Uterus (tissue), 4 donors: ENCODE measurements around the gene SELENOK. TPM values are rescaled to one million over a fixed set of nuclear protein-coding genes. Genes with fewer than 3 reads are reported as not detected.
"Not testable (repeated sequence)": the region's sequence is repeated elsewhere in the genome, so short reads cannot be mapped to it uniquely, and the experiment has no call there.

Experiments
- DNase-seq, 2 donors: peaks; one replicate each; pipeline ENCODE4 v3.0.0-alpha.2; 2019 to 2020
- H3K27ac ChIP-seq, 2 donors: fragments of 200-600 bp; sonication (generic); 1 replicate in 1 of 2; 2 replicates in 1 of 2; pipeline ENCODE4 v1.5.1; 2016 to 2018
- H3K27me3 ChIP-seq, 2 donors: fragments of 200-600 bp; sonication (generic); one replicate each; pipeline ENCODE4 v1.5.1; 2018 to 2019; ENCODE audit warnings: control low read depth in 1 of 2
- H3K36me3 ChIP-seq, 2 donors: fragments of 200-600 bp; sonication (generic); one replicate each; pipeline ENCODE4 v1.5.1; 2019; ENCODE audit warnings: control low read depth in 1 of 2
- H3K4me1 ChIP-seq, 2 donors: fragments of 200-600 bp; sonication (generic); one replicate each; pipeline ENCODE4 v1.5.1; 2018 to 2019; ENCODE audit warnings: control low read depth in 1 of 2
- H3K4me3 ChIP-seq, 2 donors: fragments of 200-600 bp; sonication (generic); 1 replicate in 1 of 2; 2 replicates in 1 of 2; pipeline ENCODE4 v1.5.1; 2018 to 2019; ENCODE audit warnings: mild to moderate bottlenecking in 1 of 2
- H3K9me3 ChIP-seq, 2 donors: fragments of 200-600 bp; sonication (generic); one replicate each; pipeline ENCODE4 v1.5.1; 2019; ENCODE audit warnings: control low read depth in 1 of 2
- CTCF ChIP-seq, 4 experiments: fragments of 200-600 bp in 2 of 4; fragments of 450-650 bp in 2 of 4; sonication (generic) in 2 of 4; IDR thresholded peaks; one replicate each; pipeline ENCODE4 v1.5.1; 2016 to 2019; ENCODE audit warnings: antibody characterized with exemption in 4 of 4, mild to moderate bottlenecking in 2 of 4, moderate library complexity in 1 of 4
- POLR2A ChIP-seq, 2 donors: fragments of 450-650 bp; IDR thresholded peaks; one replicate each; pipeline ENCODE4 v1.6.1; 2016; ENCODE audit warnings: antibody characterized with exemption in 2 of 2, mild to moderate bottlenecking in 1 of 2, moderate library complexity in 1 of 2
- intact Hi-C: fragments of 100-400 bp; cut with DNase I; formaldehyde crosslinking; loops from one replicate; pipeline ENCODE4 v1.15.1; 2023; ENCODE audit warnings: low total_unique reads
- total RNA-seq, 4 donors: library from RNA; depleted of rRNA in 3 of 4; stranded (reverse); fragments of >200 nt in 3 of 4; gene quantifications; one replicate each; pipeline versions ENCODE4 v1.1.0 to v1.2.4, GENCODE V29; 2014 to 2023
- donor health status: DM: yes; HTN: yes; CAD: no.

The SELENOK gene
- total RNA-seq, 4 donors from 2014 or later, result 15.3 to 132 (median 54.0) TPM

- TF ChIP-seq CTCF (IDR thresholded peaks at IDR 0.05) (peak; percentile 56 to 67 (median 64)), POLR2A (IDR thresholded peaks at IDR 0.05) (no peak)
- no peak overlapping the region for H3K4me3 ChIP-seq
- no peaks in the 10 kb centered on the region for H3K36me3 ChIP-seq
- H3K27me3 ChIP-seq, result no peaks in the 10 kb centered on the region
- no peaks in the 10 kb centered on the region for H3K4me1 ChIP-seq
- intact Hi-C loops, result no loop called here
- no peaks in the 10 kb centered on the region for H3K9me3 ChIP-seq
- DNase-seq, result no peak
- H3K27ac ChIP-seq, result no peak overlapping the region
Measured at GRCh38 chr3:53938645-53939044, 47.0 kb upstream of the SELENOK start.

GRCh38 chr3:53936347-53936746, 44.7 kb upstream of the SELENOK start:
- intact Hi-C loops, result no loop called here
- TF ChIP-seq CTCF (IDR thresholded peaks at IDR 0.05) (no peak), POLR2A (IDR thresholded peaks at IDR 0.05) (no peak)
- H3K27ac ChIP-seq, result no peak overlapping the region

GRCh38 chr3:53935283-53935901, 43.7 kb upstream of the SELENOK start:
- no peaks in the 10 kb centered on the region for H3K36me3 ChIP-seq
- H3K9me3 ChIP-seq, result no peaks in the 10 kb centered on the region
- no peak overlapping the region for H3K27ac ChIP-seq
- intact Hi-C loops, result no loop called here
- DNase-seq, result no peak
- no peaks in the 10 kb centered on the region for H3K4me1 ChIP-seq
- H3K4me3 ChIP-seq, result no peak overlapping the region
- no peak for TF ChIP-seq CTCF (IDR thresholded peaks at IDR 0.05)
- no peaks in the 10 kb centered on the region for H3K27me3 ChIP-seq

More at GRCh38 chr3:53936347-53936746, 44.7 kb upstream of the SELENOK start:
- H3K27me3 ChIP-seq, result no peaks in the 10 kb centered on the region
- DNase-seq, result no peak
- no peaks in the 10 kb centered on the region for H3K36me3 ChIP-seq
- H3K4me1 ChIP-seq, result no peaks in the 10 kb centered on the region
- H3K4me3 ChIP-seq, result no peak overlapping the region
- H3K9me3 ChIP-seq, result no peaks in the 10 kb centered on the region

- H3K9me3 ChIP-seq, H3K27ac ChIP-seq, intact Hi-C loops, H3K27me3 ChIP-seq, H3K36me3 ChIP-seq, H3K4me3 ChIP-seq, H3K4me1 ChIP-seq, DNase-seq: not testable (repeated sequence)
Measured at GRCh38 chr3:53927208-53927872, 35.7 kb upstream of the SELENOK start.

- Histone ChIP-seq H3K27ac (no peak overlapping the region), H3K9me3 (no peaks in the 10 kb centered on the region), H3K4me3 (no peak overlapping the region), H3K27me3 (no peaks in the 10 kb centered on the region), H3K36me3 (no peaks in the 10 kb centered on the region), H3K4me1 (no peaks in the 10 kb centered on the region)
- DNase-seq, result no peak
- TF ChIP-seq POLR2A (IDR thresholded peaks at IDR 0.05), result no peak
- TF ChIP-seq CTCF (IDR thresholded peaks at IDR 0.05), result no peak
- intact Hi-C loops, result no loop called here
Measured at GRCh38 chr3:53921296-53921695, 29.6 kb upstream of the SELENOK start.
